ENCODE results near the gene USP43.
A peak's percentile ranks its signal among the peaks of the same experiment; 100 is the strongest.

The USP43 gene

DNA sequence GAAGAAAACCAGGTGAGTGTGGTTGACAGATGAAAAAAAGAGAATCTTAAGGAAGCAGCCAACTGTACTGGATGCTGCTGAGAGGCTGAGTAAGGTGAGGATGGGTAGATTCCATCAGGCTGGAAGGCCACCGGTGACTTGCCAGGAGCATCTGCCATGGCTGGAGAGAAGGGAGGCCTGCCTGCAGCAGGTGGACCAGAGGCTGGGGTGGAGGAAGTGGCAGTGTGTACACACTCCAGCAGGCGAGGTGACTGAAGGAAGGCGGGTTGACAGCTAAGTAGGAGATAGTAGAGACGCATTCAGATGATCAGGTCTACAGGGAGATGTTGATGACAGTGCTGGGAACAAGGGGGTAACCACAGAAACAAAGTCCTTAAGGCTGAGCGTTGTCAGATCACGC is 69.5 kb downstream of the USP43 start:
- no peak for DNase-seq

DNA sequence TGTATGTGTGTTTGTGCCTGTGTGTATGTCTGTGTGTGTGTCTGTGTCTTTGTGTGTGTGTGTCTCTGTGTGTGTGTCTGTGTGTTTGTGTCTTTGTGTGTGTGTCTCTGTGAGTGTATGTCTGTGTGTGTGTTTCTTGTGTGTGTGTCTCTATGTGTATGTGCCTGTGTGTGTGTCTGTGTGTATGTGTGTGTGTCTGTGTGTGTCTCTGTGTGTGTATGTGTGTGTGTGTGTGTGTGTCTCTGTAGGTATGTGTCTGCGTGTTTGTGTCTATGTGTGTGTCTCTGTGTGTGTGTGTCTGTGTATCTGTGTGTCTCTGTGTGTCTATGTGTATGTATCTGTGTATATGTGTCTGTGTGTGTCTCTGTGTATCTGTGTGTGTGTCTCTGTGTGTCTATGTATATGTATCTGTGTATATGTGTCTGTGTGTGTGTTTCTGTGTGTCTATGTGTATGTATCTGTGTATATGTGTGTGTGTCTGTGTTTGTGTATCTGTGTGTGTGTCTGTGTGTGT is 70.2 kb downstream of the USP43 start:
- DNase-seq = no peak

DNA sequence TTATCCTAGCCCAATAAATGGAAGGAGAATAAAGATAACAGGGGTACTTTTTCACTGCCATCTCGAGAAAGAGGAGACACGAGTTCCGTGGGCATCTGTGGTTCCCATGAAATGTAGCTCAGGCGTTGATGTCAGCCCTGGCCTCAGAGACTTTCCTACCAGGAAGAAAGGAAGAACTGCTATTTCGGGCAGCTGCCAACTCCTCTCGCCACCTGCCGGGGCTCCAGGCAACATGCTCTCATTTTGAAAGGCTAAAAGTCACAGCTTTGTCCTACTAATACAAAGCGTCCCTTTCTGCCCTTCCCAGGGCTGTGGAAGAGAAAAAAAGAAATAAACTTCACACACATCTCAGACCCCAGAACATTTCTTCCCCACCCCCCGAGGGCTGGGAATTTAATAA is 80.3 kb downstream of the USP43 start:
- DNase-seq = no peak

DNA sequence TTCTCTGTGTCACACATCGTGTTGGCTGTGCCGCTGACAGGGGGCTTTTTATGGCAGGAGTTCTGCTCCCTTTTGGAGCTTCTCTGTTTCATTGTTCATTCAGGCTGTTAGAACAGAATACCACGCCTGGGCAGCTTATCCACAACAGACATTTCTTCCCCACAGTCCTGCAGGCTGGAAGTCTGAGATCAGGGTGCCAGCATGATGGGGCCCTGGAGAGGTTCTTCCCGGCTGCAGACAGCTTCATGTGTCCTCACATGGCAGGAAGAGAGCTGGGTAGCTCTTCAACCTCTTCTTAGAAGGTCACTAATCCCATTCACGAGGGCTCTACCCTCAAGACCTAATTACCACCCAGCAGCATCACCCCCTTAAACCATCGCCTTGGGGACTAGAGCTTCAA is 81.0 kb downstream of the USP43 start:
- no peak for DNase-seq

DNA sequence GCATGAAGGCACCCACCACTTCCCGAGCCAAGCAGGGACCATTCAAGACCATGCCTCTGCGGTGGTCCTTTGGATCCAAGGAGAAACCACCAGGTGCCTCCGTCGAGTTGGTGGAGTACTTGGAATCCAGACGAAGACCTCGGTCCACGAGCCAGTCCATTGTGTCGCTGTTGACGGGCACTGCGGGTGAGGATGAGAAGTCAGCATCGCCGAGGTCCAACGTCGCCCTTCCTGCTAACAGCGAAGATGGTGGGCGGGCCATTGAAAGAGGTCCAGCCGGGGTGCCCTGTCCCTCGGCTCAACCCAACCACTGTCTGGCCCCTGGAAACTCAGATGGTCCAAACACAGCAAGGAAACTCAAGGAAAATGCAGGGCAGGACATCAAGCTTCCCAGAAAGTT is 82.7 kb downstream of the USP43 start:
- no peak for DNase-seq

DNA sequence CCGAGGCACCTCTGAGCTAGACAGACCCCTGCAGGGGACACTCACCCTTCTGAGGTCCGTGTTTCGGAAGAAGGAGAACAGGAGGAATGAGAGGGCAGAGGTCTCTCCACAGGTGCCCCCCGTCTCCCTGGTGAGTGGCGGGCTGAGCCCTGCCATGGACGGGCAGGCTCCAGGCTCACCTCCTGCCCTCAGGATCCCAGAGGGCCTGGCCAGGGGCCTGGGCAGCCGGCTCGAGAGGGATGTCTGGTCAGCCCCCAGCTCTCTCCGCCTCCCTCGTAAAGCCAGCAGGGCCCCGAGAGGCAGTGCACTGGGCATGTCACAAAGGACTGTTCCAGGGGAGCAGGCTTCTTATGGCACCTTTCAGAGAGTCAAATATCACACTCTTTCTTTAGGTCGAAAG is 83.2 kb downstream of the USP43 start:
- DNase-seq = no peak

DNA sequence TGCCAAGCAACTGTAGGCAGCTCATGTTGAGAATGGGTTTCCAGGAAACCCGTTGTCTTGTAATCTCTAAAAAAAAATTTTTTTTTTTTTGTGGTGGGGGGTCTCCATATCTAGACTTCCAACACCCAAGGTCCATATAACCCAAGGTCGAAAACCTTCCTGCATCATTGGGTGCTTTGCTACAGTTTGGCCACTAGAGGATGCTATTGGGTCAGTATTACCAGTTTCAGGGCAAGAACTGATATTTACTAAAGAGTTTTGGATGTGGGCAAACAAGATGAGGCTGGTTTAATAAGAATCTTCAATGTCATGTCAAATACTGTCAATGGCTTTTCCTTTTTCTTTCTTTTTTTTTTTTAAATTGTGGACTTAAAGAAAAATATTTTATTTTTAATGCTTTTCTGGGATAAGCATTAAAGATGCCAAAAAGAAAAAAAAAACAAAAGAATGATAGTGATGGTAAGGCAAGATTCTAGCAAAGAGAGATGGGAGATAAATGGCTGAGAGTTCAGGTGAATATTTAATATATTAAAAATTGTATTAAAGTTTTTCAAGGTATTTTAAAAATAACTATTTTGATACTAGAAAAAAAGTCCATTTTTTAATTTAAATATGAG is 83.8 kb downstream of the USP43 start:
- peak; percentile 43 for DNase-seq

DNA sequence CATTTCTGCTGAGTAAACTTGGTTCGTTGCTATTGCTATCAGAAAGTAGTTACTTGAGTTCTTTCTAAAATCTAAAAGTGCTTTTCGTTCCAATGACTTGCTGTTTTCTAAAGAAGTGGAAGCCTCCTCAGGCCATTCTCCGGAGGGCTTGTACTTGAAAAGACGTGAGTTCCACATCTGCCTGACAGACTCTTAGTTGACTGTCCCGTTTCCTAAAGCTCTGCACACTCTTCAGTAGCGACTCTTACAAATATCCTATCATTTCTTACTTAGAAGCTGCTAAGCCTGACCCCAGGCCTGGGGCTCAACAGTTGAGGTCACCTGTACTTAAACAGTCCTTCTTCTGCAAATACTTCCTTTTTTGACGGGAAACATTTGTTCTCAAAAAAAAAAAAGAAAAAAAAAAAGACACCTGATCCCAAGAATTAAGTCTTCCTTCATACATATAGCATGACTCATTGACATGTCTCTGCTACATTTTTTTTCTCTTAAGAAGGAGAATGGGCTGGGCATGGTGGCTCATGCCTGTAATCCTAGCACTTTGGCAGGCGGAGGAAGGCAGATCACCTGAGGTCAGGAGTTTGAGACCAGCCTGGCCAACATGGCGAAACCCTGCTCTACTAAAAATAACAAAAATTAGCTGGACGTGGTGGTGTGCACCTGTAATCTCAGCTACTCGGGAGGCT is 84.6 kb downstream of the USP43 start:
- no peak for DNase-seq

DNA sequence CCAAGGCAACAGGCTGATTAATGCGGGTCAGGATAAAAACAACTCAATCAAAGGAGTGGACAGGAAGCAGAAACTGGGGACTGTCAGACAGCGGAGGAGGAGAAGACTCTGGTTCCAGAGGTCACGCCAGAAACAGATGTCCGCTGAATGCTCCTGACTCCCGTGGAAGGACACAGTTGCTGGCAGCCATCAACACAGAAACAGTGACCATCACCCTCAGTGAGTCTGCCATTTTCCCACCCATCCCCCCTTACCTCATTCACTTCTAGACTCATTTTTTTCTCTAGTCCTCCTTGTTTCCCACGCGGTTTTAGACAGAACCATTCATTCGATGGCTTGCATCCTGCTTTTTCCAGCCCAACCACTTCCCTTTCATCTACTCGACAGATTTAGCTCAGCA is 105.2 kb downstream of the USP43 start:
- DNase-seq = no peak

DNA sequence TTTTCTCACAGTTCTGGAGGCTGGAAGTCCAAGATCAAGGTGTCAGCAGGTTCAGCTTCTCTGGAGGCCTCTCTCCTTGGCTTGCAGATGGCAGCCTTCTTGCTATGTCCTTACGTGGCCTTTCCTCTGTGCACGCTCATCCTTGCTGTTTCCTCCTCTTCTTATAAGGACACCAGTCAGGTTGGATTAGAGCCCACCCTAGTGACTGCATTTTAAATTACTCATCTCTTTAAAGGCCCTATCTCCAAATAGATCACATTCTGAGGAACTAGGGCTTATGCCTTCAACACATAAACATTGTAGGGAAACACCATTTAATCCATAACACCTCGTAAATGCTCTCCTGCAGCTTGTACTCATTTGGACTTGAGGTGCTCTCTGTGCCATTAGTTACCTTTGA is 109.8 kb downstream of the USP43 start:
- DNase-seq = no peak

DNA sequence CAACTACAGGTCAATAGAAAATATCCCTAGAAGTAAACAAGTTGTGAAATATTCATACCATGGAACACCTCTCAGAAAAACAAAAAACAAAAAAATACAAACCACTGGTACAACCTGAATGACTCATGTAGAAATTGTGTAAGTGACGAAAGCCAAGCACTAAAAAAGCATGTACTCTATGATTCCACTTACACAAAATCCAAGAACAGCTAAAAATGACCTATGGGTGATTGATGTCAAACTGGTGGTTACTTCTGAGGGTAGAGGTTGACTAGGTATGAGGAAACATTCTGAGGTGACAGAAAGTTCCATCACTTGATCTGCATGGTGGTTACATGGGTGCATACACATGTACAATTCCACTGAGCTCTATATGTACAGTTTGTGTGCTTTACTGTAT is 114.9 kb downstream of the USP43 start:
- DNase-seq = no peak

DNA sequence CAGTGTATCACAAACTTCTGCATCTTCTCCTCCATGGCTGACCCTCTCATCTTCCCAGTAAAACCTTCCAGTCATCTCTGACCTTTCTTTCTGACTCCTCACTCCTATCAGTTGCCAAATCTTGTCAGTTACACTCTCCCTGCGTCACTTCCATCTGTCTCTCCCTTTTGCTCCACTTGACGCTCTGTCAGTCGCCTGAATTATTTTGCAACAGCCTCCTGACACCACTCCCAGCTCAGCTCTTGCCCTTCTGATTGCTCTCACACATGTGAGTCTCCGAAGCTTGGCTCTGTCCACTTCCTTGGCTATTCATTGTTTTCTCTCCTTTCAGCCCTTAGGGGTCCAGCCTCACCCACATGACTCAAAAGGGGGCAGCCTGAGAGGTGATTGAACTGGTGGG is 118.3 kb downstream of the USP43 start:
- DNase-seq = no peak

DNA sequence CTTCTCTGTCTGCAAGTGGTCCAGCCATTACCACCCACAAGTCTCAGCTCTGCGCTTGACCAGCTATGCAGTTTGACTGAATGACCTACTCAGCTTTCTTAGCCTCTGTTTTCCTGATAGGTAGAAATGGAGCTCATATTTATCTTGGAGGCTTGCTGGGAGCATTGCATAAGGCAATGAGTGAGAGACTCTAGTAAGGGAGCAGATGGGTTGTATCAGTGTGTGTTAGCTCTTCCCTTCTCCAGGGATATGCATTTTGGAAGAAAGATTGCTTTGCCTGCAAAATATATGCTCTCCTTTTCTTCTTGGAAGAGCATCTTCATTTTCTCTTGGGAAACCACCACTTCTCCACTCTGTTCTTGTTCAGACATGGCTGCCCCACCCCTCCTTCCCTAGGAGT is 120.0 kb downstream of the USP43 start:
- no peak for DNase-seq

DNA sequence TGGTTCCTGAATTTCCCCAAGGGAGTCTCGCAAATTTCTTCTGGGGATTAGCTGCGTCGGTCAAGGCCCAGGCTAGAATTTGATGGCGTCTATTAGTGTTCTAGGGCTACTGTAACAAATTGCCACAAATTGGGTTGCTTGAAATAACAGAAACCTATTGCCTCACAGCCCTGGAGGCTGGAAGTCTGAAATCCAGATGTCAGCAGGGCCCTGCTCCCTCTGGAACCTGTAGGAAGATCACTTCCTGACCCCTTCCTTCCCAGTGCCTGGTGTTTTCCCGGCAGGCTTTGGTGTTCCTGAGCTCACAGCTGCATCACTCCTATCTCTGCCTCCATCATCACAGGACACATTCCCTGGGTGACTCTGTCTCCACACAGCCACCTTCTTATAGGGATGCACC is 121.7 kb downstream of the USP43 start:
- no peak for DNase-seq

DNA sequence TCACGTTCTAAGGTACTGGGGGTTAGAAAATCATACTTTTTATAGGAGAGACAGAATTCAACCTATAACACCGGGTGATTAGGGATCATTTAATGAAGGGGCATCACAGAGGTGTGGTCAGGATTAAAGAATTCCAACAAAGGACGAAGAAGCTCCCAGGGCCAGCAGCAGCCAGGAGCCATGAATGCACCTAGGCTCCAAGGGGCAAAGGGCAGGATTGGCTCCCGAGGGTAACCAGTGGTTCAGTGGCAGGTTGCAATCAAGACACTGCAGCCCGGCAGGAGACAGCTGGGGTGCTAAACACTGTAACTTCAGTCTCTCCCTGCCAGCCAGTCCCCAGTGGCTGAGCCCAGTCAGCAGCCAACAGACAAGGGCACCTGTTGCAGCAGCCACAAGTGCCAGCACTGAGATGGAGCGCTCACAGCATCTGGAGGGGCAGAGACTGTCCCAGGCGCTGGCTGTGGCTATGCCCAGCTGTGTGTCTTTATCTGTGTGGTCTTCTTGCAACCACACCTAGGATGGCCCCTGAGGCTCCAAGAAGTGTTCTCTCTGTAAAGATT is 122.2 kb downstream of the USP43 start:
- no peak for DNase-seq

DNA sequence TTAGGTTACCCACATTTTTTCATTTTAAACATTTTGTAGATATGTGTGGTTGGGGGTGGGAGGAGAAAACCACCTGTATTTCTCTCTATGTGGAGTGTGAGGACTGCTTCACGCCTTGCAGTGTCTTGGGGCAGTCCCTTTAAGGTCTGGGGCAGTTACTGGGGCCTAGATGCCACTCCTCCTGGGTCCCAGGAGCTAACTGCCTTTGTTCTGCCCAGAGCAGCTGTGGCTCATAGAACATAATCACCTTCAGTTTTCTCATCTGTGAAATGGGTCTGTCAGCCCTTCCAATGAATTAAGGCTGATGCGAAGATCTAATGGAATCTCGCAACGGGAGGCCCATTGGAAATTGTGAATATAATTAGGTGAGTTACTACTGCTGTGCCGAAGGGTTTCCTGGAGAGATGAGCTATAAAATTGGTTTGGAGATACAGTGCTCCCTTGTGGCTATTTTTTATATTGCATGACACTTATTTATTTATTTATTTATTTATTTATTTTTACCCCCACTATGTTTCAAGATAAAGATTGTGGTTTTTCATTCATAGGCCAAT is 123.1 kb downstream of the USP43 start:
- peak; percentile 29 for DNase-seq

DNA sequence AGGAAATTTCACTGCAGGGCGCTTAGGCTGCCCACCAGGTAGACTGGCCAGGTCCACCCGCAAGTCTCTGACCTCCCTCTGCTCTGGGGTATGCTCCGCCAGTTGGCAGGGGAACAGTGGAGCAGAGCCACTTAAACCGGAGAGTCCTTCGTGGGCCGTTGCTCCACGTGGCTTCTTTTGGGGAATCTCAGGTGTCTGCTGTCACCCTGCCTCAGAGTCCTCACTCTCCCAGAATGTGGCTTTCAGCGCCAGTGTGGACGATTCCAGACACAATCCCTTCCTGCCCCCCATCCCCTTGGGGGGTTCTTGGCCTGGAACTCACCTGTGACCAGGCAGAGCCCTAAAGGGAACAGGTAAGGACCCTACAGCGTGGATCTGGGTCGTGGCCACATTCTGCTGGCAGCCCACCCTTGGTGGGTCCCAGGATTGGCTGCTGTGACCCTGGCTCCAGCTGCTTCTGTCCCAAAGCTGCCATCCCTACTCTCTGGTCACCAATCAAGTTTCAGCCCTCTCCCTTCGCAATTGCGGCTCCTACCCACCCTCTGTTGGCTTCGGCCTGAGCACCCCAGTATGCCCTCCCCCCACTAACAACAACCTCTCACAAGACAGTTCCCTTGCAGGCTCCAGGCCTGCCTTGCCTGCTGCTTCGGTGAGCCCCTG is 123.8 kb downstream of the USP43 start:
- no peak for DNase-seq

DNA sequence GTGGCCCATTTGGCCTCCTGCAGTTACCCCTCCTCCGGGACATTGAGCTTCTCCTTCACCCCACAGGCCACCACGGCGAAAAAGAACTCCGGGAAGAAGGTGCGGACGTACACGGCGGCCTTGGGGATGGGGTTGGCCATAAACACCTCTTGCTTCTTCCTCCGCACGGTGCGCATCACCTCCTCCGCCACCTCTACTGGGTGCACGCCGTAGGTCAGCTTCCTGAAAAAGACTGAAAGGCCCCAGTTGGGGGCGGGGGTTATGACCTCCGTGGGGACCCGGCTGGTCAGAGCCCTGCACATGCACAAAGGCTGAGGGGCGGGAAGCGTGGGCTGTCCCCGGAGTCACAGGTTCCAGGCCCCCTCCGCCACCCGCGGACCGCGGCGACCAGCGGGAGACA is 126.1 kb downstream of the USP43 start:
- DNase-seq = no peak

DNA sequence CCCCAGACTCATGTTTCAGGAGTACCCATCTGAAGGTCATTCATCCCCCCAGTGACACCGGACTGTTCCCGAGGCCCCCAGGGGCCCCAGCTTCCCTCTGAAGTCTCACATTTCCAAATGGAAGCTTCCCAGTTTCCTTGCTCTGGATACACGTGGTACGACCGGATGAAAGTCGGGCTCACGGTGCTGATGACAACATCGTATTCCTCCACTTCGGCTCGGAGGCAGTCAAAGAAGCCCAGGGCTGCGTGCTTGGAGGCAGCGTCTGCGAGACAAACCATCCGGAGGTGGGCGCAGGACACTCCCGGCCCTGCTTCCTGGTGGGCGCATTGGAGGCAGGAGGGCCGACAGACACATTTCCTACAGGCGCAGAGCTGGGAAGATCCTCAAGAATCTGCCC is 127.3 kb downstream of the USP43 start:
- DNase-seq = no peak

DNA sequence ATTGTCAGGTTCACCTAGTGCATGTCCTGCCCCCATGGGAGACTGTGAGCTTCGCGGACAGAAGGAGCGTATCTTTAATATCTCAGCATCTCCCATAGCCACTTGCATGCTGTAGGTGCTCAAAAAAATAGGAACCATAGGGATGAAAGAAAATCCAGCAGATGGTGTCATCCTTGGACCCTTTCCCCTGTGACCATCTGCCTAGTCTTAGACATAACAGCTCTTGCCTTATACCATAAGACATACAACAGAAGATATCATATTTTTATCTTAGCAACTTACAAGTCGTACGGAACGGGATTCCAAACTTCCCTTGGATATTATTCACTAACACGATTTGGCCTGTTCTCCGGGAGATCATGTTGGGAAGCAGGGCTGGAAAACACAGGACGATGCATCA is 131.6 kb downstream of the USP43 start:
- no peak for DNase-seq
